PC-3 (cell line): ENCODE data around the gene HYDIN.
"Not testable (repeated sequence)": the region's sequence is repeated elsewhere in the genome, so short reads cannot be mapped to it uniquely, and the experiment has no call there.

Experiments
- EZH2 ChIP-seq: fragments of 300-600 bp; sonication (generic); IDR thresholded peaks from one replicate; pipeline ENCODE4 v1.6.1; 2017; ENCODE audit warnings: antibody characterized with exemption, mild to moderate bottlenecking, low read length; ENCODE audit not compliant: unreplicated experiment
- TF ChIP-seq, protein P1 (sequence below): fragments of 300-600 bp; sonication (generic); conservative IDR thresholded peaks from 2 replicates; pipeline ENCODE4 v1.5.1; 2017; ENCODE audit warnings: antibody characterized with exemption, low read depth, mild to moderate bottlenecking, low read length

GRCh38 chr16:71027511-71027910 lies 203.0 kb downstream of the HYDIN start:
- TF ChIP-seq, protein P1, sequence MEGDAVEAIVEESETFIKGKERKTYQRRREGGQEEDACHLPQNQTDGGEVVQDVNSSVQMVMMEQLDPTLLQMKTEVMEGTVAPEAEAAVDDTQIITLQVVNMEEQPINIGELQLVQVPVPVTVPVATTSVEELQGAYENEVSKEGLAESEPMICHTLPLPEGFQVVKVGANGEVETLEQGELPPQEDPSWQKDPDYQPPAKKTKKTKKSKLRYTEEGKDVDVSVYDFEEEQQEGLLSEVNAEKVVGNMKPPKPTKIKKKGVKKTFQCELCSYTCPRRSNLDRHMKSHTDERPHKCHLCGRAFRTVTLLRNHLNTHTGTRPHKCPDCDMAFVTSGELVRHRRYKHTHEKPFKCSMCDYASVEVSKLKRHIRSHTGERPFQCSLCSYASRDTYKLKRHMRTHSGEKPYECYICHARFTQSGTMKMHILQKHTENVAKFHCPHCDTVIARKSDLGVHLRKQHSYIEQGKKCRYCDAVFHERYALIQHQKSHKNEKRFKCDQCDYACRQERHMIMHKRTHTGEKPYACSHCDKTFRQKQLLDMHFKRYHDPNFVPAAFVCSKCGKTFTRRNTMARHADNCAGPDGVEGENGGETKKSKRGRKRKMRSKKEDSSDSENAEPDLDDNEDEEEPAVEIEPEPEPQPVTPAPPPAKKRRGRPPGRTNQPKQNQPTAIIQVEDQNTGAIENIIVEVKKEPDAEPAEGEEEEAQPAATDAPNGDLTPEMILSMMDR: not testable (repeated sequence)
- TF ChIP-seq EZH2: not testable (repeated sequence)
